ENCODE measurements around the gene POLR2E.
A peak's percentile ranks its signal among the peaks of the same experiment; 100 is the strongest.

The POLR2E gene

GRCh38 chr19:1091544-1092175, 3.5 kb downstream of the POLR2E start:
- Histone ChIP-seq H3K4me3 (ENCODE audit: low read length in 2 of 2) (no peak overlapping the region), H3K36me3 (ENCODE audit: control insufficient read depth in 2 of 2, insufficient read depth in 2 of 2, low read length in 2 of 2) (peaks cover 5 to 16% of the 10 kb centered on the region in 2 donors), H3K27me3 (ENCODE audit: control insufficient read depth in 1 of 2, insufficient read depth in 2 of 2, low read length in 2 of 2) (no peaks in the 10 kb centered on the region), H3K9me3 (ENCODE audit: control insufficient read depth in 2 of 2, low read length in 2 of 2) (no peaks in the 10 kb centered on the region), H3K4me1 (ENCODE audit: control insufficient read depth, insufficient read depth, low read length) (peaks cover 26% of the 10 kb centered on the region), H3K9ac (ENCODE audit: low read length in 2 of 2) (no peak overlapping the region), H3K27ac (ENCODE audit: low read length) (no peak overlapping the region)

GRCh38 chr19:1090731-1091543, 4.2 kb downstream of the POLR2E start:
- H3K9ac ChIP-seq (ENCODE audit: low read length in 2 of 2), result no peak overlapping the region
- H3K36me3 ChIP-seq (ENCODE audit: control insufficient read depth in 2 of 2, insufficient read depth in 2 of 2, low read length in 2 of 2), result peaks cover 5 to 16% of the 10 kb centered on the region in 2 donors
- peaks cover 27% of the 10 kb centered on the region for H3K4me1 ChIP-seq (ENCODE audit: control insufficient read depth, insufficient read depth, low read length)

GRCh38 chr19:1089891-1090290, 5.3 kb downstream of the POLR2E start:
- Histone ChIP-seq H3K27ac (ENCODE audit: low read length) (no peak overlapping the region), H3K9ac (ENCODE audit: low read length in 2 of 2) (no peak overlapping the region), H3K4me1 (ENCODE audit: control insufficient read depth, insufficient read depth, low read length) (peaks cover 24% of the 10 kb centered on the region), H3K9me3 (ENCODE audit: control insufficient read depth in 2 of 2, low read length in 2 of 2) (no peaks in the 10 kb centered on the region), H3K27me3 (ENCODE audit: control insufficient read depth in 1 of 2, insufficient read depth in 2 of 2, low read length in 2 of 2) (no peaks in the 10 kb centered on the region), H3K36me3 (ENCODE audit: control insufficient read depth in 2 of 2, insufficient read depth in 2 of 2, low read length in 2 of 2) (peaks cover 5 to 16% of the 10 kb centered on the region in 2 donors), H3K4me3 (ENCODE audit: low read length in 2 of 2) (no peak overlapping the region)

More at GRCh38 chr19:1090731-1091543, 4.2 kb downstream of the POLR2E start:
- no peak overlapping the region for H3K27ac ChIP-seq (ENCODE audit: low read length)
- H3K4me3 ChIP-seq (ENCODE audit: low read length in 2 of 2), result no peak overlapping the region
- no peaks in the 10 kb centered on the region for H3K27me3 ChIP-seq (ENCODE audit: control insufficient read depth in 1 of 2, insufficient read depth in 2 of 2, low read length in 2 of 2)
- H3K9me3 ChIP-seq (ENCODE audit: control insufficient read depth in 2 of 2, low read length in 2 of 2), result no peaks in the 10 kb centered on the region

- H3K4me1 ChIP-seq (ENCODE audit: control insufficient read depth, insufficient read depth, low read length), result peaks cover 20% of the 10 kb centered on the region
Measured at GRCh38 chr19:1089126-1089771, 5.9 kb downstream of the POLR2E start.

GRCh38 chr19:1088416-1089010, 6.7 kb downstream of the POLR2E start:
- Histone ChIP-seq H3K36me3 (ENCODE audit: control insufficient read depth in 2 of 2, insufficient read depth in 2 of 2, low read length in 2 of 2) (peaks cover 5 to 16% of the 10 kb centered on the region in 2 donors), H3K27me3 (ENCODE audit: control insufficient read depth in 1 of 2, insufficient read depth in 2 of 2, low read length in 2 of 2) (no peaks in the 10 kb centered on the region), H3K9ac (ENCODE audit: low read length in 2 of 2) (no peak overlapping the region), H3K4me1 (ENCODE audit: control insufficient read depth, insufficient read depth, low read length) (peaks cover 13% of the 10 kb centered on the region), H3K27ac (ENCODE audit: low read length) (peak overlapping the region; percentile 24), H3K9me3 (ENCODE audit: control insufficient read depth in 2 of 2, low read length in 2 of 2) (no peaks in the 10 kb centered on the region), H3K4me3 (ENCODE audit: low read length in 2 of 2) (no peak overlapping the region)

More at GRCh38 chr19:1089126-1089771, 5.9 kb downstream of the POLR2E start:
- H3K27ac ChIP-seq (ENCODE audit: low read length), result no peak overlapping the region
- H3K9ac ChIP-seq (ENCODE audit: low read length in 2 of 2), result no peak overlapping the region
- H3K27me3 ChIP-seq (ENCODE audit: control insufficient read depth in 1 of 2, insufficient read depth in 2 of 2, low read length in 2 of 2), result no peaks in the 10 kb centered on the region
- peaks cover 5 to 16% of the 10 kb centered on the region in 2 donors for H3K36me3 ChIP-seq (ENCODE audit: control insufficient read depth in 2 of 2, insufficient read depth in 2 of 2, low read length in 2 of 2)
- no peak overlapping the region for H3K4me3 ChIP-seq (ENCODE audit: low read length in 2 of 2)
- no peaks in the 10 kb centered on the region for H3K9me3 ChIP-seq (ENCODE audit: control insufficient read depth in 2 of 2, low read length in 2 of 2)

GRCh38 chr19:1087813-1088415, 7.3 kb downstream of the POLR2E start:
- Histone ChIP-seq H3K4me1 (ENCODE audit: control insufficient read depth, insufficient read depth, low read length) (peaks cover 7% of the 10 kb centered on the region), H3K9me3 (ENCODE audit: control insufficient read depth in 2 of 2, low read length in 2 of 2) (no peaks in the 10 kb centered on the region), H3K4me3 (ENCODE audit: low read length in 2 of 2) (no peak overlapping the region), H3K36me3 (ENCODE audit: control insufficient read depth in 2 of 2, insufficient read depth in 2 of 2, low read length in 2 of 2) (peaks cover 5 to 16% of the 10 kb centered on the region in 2 donors), H3K27me3 (ENCODE audit: control insufficient read depth in 1 of 2, insufficient read depth in 2 of 2, low read length in 2 of 2) (no peaks in the 10 kb centered on the region), H3K27ac (ENCODE audit: low read length) (peak overlapping the region; percentile 24), H3K9ac (ENCODE audit: low read length in 2 of 2) (peak overlapping the region in 1 of 2 donors; percentile 2)

GRCh38 chr19:1086613-1087012, 8.6 kb downstream of the POLR2E start:
- Histone ChIP-seq H3K4me1 (ENCODE audit: control insufficient read depth, insufficient read depth, low read length) (peaks cover 7% of the 10 kb centered on the region), H3K4me3 (ENCODE audit: low read length in 2 of 2) (no peak overlapping the region), H3K9me3 (ENCODE audit: control insufficient read depth in 2 of 2, low read length in 2 of 2) (no peaks in the 10 kb centered on the region), H3K27ac (ENCODE audit: low read length) (no peak overlapping the region), H3K27me3 (ENCODE audit: control insufficient read depth in 1 of 2, insufficient read depth in 2 of 2, low read length in 2 of 2) (no peaks in the 10 kb centered on the region), H3K36me3 (ENCODE audit: control insufficient read depth in 2 of 2, insufficient read depth in 2 of 2, low read length in 2 of 2) (peaks cover 1 to 11% of the 10 kb centered on the region in 2 donors), H3K9ac (ENCODE audit: low read length in 2 of 2) (no peak overlapping the region)

- Histone ChIP-seq H3K9ac (ENCODE audit: low read length in 2 of 2) (no peak overlapping the region), H3K4me3 (ENCODE audit: low read length in 2 of 2) (no peak overlapping the region), H3K4me1 (ENCODE audit: control insufficient read depth, insufficient read depth, low read length) (peaks cover 7% of the 10 kb centered on the region), H3K27me3 (ENCODE audit: control insufficient read depth in 1 of 2, insufficient read depth in 2 of 2, low read length in 2 of 2) (no peaks in the 10 kb centered on the region), H3K36me3 (ENCODE audit: control insufficient read depth in 2 of 2, insufficient read depth in 2 of 2, low read length in 2 of 2) (peaks cover 0 to 9% of the 10 kb centered on the region in 2 donors), H3K9me3 (ENCODE audit: control insufficient read depth in 2 of 2, low read length in 2 of 2) (no peaks in the 10 kb centered on the region), H3K27ac (ENCODE audit: low read length) (no peak overlapping the region)
Measured at GRCh38 chr19:1085676-1086442, 9.3 kb downstream of the POLR2E start.

- H3K4me3 ChIP-seq (ENCODE audit: low read length in 2 of 2), result no peak overlapping the region
- no peaks in the 10 kb centered on the region for H3K9me3 ChIP-seq (ENCODE audit: control insufficient read depth in 2 of 2, low read length in 2 of 2)
- no peak overlapping the region for H3K27ac ChIP-seq (ENCODE audit: low read length)
- no peaks in the 10 kb centered on the region for H3K27me3 ChIP-seq (ENCODE audit: control insufficient read depth in 1 of 2, insufficient read depth in 2 of 2, low read length in 2 of 2)
- no peak overlapping the region for H3K9ac ChIP-seq (ENCODE audit: low read length in 2 of 2)
- peaks cover 0 to 9% of the 10 kb centered on the region in 2 donors for H3K36me3 ChIP-seq (ENCODE audit: control insufficient read depth in 2 of 2, insufficient read depth in 2 of 2, low read length in 2 of 2)
- H3K4me1 ChIP-seq (ENCODE audit: control insufficient read depth, insufficient read depth, low read length), result peaks cover 7% of the 10 kb centered on the region
Measured at GRCh38 chr19:1085053-1085658, 10.0 kb downstream of the POLR2E start.

Data from stomach smooth muscle (tissue), 2 donors.